ENCODE results near the gene PRCP. TPM values are rescaled to one million over a fixed set of nuclear protein-coding genes. Genes with fewer than 3 reads are reported as not detected.
"Not testable (repeated sequence)": the region's sequence is repeated elsewhere in the genome, so short reads cannot be mapped to it uniquely, and the experiment has no call there.

The PRCP gene
- polyA plus RNA-seq, result 100 to 1,000 TPM in 1 of 3 donors, 10 to 100 TPM in 2; 65.1 to 104 (median 80.0) TPM

GRCh38 chr11:82900277-82901164 lies at the start of gene PRCP:
PRCP (minus strand) TSS chr11:82900430; CDS start chr11:82900402, 28 bp downstream.
- Mint-ChIP-seq H3K27ac (peak within 1 kb of the TSS; percentile 93 to 100 (median 98)), H3K9me3 (no peaks in the 10 kb centered on the region), H3K4me1 (peaks cover 28 to 50% of the 10 kb centered on the region in 2 donors), H3K36me3 (peaks cover 0 to 3% (median 0%) of the 10 kb centered on the region in 3 donors), H3K4me3 (peak within 1 kb of the TSS; percentile 96 to 100 (median 98)), H3K27me3 (ENCODE audit: low read depth in 3 of 3) (peaks cover 8 to 13% (median 8%) of the 10 kb centered on the region in 3 donors)
- DNase-seq, result peak; percentile 90 to 93 (median 92)

DNA sequence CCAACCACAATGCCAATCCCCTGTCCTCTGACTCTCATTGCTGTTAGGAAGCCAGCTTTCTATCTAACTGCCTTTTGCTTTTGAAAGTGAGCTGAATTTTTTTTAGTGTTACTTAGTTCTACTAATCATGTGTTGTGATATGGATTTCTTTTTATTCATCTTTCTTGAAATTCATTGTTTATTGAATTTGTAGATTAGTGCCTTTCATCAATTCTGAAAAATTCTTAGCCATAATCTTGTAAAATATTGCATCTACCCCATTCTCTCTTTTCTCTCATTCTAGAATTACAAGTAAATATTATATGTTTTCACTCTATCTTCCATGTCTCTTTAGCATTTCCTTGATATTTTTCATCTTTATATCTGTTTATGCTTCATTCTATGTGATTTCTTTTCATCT lies 49.1 kb upstream of the PRCP start:
- peaks cover 24 to 50% (median 26%) of the 10 kb centered on the region in 3 donors for H3K36me3 Mint-ChIP-seq
- no peak overlapping the region for H3K27ac Mint-ChIP-seq

DNA sequence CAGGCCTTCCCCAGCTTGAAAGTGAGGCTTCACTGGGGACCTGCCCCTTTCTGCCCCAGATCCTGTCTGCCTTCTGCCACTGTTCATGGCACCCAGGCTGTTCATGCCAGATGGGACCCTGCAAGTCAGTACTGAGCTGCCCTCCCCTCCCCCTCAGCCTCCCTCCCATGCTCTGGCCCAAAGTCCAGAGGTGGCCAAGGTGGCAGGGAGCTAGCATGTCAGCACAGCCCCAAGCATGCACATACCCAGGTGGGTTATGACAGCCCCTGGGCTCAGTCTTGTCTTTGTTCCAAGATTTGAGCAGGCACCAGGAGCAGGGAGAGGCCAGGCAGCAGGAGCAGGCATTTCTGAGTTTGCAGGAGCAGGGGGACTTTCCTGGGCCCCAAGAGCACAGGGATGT lies 45.5 kb upstream of the PRCP start:
- peaks cover 4 to 16% (median 4%) of the 10 kb centered on the region in 3 donors for H3K36me3 Mint-ChIP-seq
- no peak overlapping the region for H3K4me3 Mint-ChIP-seq
- peaks cover 9 to 31% of the 10 kb centered on the region in 2 donors for H3K4me1 Mint-ChIP-seq
- peaks cover 5 to 16% (median 8%) of the 10 kb centered on the region in 6 donors for H3K9me3 Mint-ChIP-seq
- H3K27me3 Mint-ChIP-seq (ENCODE audit: low read depth in 3 of 3), result peaks cover 0 to 1% (median 0%) of the 10 kb centered on the region in 3 donors
- no peak for DNase-seq
- no peak overlapping the region for H3K27ac Mint-ChIP-seq

More for the DNA sequence above, 49.1 kb upstream of the PRCP start:
- no peak for DNase-seq
- peaks cover 0 to 7% (median 1%) of the 10 kb centered on the region in 3 donors for H3K27me3 Mint-ChIP-seq (ENCODE audit: low read depth in 3 of 3)
- H3K9me3 Mint-ChIP-seq, result peaks cover 37 to 46% (median 42%) of the 10 kb centered on the region in 6 donors
- peaks cover 2 to 17% of the 10 kb centered on the region in 2 donors for H3K4me1 Mint-ChIP-seq
- no peak overlapping the region for H3K4me3 Mint-ChIP-seq

- peaks cover 9 to 31% of the 10 kb centered on the region in 2 donors for H3K4me1 Mint-ChIP-seq
- H3K9me3 Mint-ChIP-seq, result peaks cover 0 to 11% (median 3%) of the 10 kb centered on the region in 6 donors
- DNase-seq; H3K27me3 Mint-ChIP-seq (ENCODE audit: low read depth in 3 of 3); H3K27ac Mint-ChIP-seq; H3K4me3 Mint-ChIP-seq: not testable (repeated sequence)
- H3K36me3 Mint-ChIP-seq, result peaks cover 4 to 20% (median 4%) of the 10 kb centered on the region in 3 donors
Measured at GRCh38 chr11:82945041-82945440, 44.8 kb upstream of the PRCP start.

DNA sequence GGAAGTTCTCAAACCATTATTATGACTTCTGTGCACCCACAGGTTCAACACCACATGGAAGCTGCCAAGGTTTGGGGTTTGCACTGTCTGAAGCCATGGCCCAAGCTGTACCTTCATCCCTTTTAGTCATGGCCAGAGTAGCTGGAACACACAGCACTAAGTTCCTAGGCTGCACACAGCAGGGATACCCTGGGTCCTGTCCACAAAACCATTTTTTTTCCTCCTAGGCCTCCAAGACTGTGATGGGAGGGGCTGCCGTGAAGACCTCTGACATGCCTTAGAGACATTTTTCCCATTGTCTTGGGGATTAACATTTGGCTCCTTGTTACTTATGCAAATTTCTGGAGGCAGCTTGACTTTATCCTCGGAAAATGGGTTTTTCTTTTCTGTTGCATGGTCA lies 44.0 kb upstream of the PRCP start:
- peaks cover 9 to 31% of the 10 kb centered on the region in 2 donors for H3K4me1 Mint-ChIP-seq
- peaks cover 0 to 5% (median 0%) of the 10 kb centered on the region in 6 donors for H3K9me3 Mint-ChIP-seq
- no peak overlapping the region for H3K4me3 Mint-ChIP-seq
- peaks cover 0 to 1% (median 0%) of the 10 kb centered on the region in 3 donors for H3K27me3 Mint-ChIP-seq (ENCODE audit: low read depth in 3 of 3)
- H3K36me3 Mint-ChIP-seq, result peaks cover 4 to 15% (median 4%) of the 10 kb centered on the region in 3 donors
- H3K27ac Mint-ChIP-seq, result no peak overlapping the region
- no peak for DNase-seq

- peak overlapping the region in 1 of 5 donors; percentile 14 for H3K4me3 Mint-ChIP-seq
- DNase-seq; H3K27me3 Mint-ChIP-seq (ENCODE audit: low read depth in 3 of 3); H3K9me3 Mint-ChIP-seq: not testable (repeated sequence)
- H3K36me3 Mint-ChIP-seq, result peaks cover 4 to 13% (median 4%) of the 10 kb centered on the region in 3 donors
- peaks cover 9 to 31% of the 10 kb centered on the region in 2 donors for H3K4me1 Mint-ChIP-seq
- peak overlapping the region in 1 of 6 donors; percentile 21 for H3K27ac Mint-ChIP-seq
Measured at GRCh38 chr11:82943430-82943829, 43.2 kb upstream of the PRCP start.

DNA sequence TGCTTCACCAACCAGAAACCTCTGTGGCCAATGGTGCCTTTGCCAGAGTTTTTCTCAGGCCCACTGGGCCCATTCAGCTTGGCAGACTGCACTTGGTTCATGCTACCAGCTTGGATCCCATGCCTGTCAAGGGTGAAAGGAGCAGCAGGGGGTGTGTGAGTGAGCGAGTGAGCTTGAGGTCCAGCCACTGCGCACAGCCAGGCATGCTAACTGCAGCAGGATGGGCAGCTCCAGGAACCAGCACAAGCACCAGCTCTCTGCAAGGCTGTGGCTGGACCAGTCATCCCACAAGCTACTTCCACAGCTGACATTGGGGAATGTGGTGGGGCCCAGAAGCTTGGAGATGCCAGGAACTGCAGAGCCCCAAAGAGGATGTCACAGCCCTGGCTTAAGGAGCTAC lies 42.1 kb upstream of the PRCP start:
- Mint-ChIP-seq H3K27me3 (ENCODE audit: low read depth in 3 of 3) (peaks cover 0 to 1% (median 0%) of the 10 kb centered on the region in 3 donors), H3K9me3 (peaks cover 0 to 3% (median 0%) of the 10 kb centered on the region in 6 donors), H3K4me1 (peaks cover 9 to 31% of the 10 kb centered on the region in 2 donors), H3K4me3 (no peak overlapping the region), H3K27ac (peak overlapping the region in 1 of 6 donors; percentile 24), H3K36me3 (peaks cover 4 to 9% (median 4%) of the 10 kb centered on the region in 3 donors)
- DNase-seq, result no peak

DNA sequence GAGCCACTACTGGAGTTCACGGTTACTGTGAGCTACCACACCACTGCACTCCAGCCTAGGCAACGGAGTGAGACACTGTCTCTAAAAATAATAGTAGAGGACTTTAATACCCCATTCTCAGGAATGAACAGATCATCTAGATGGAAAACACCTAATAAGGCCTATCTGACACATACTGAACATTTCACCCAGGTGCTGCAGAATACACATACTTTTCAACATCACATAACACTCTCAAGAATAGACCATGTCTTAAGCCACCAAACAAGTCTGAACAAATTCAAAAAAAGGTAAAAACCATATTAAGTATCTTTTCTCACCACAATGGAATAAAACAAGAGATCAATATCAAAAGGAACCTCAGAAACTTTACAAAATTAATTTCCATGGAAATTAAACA lies 39.2 kb upstream of the PRCP start:
- Mint-ChIP-seq H3K4me3 (no peak overlapping the region), H3K4me1 (peaks cover 9 to 25% of the 10 kb centered on the region in 2 donors), H3K27me3 (ENCODE audit: low read depth in 3 of 3) (peaks cover 0 to 2% (median 0%) of the 10 kb centered on the region in 3 donors), H3K36me3 (peaks cover 0 to 12% (median 4%) of the 10 kb centered on the region in 3 donors), H3K27ac (no peak overlapping the region), H3K9me3 (no peaks in the 10 kb centered on the region)
- DNase-seq, result no peak

GRCh38 chr11:82937554-82937953 lies 37.3 kb upstream of the PRCP start:
- H3K9me3 Mint-ChIP-seq, result no peaks in the 10 kb centered on the region
- peaks cover 0 to 2% (median 0%) of the 10 kb centered on the region in 3 donors for H3K27me3 Mint-ChIP-seq (ENCODE audit: low read depth in 3 of 3)
- no peak for DNase-seq
- no peak overlapping the region for H3K4me3 Mint-ChIP-seq
- no peak overlapping the region for H3K27ac Mint-ChIP-seq
- H3K36me3 Mint-ChIP-seq, result peaks cover 0 to 21% (median 4%) of the 10 kb centered on the region in 3 donors
- peaks cover 2 to 13% of the 10 kb centered on the region in 2 donors for H3K4me1 Mint-ChIP-seq

GRCh38 chr11:82936261-82936660 lies 36.0 kb upstream of the PRCP start:
- peaks cover 0 to 2% (median 0%) of the 10 kb centered on the region in 3 donors for H3K27me3 Mint-ChIP-seq (ENCODE audit: low read depth in 3 of 3)
- H3K27ac Mint-ChIP-seq, result peak overlapping the region in 1 of 6 donors; percentile 34
- H3K36me3 Mint-ChIP-seq, result peaks cover 0 to 28% (median 0%) of the 10 kb centered on the region in 3 donors
- H3K9me3 Mint-ChIP-seq, result no peaks in the 10 kb centered on the region
- H3K4me1 Mint-ChIP-seq, result peaks cover 4 to 10% of the 10 kb centered on the region in 2 donors
- DNase-seq, result no peak
- no peak overlapping the region for H3K4me3 Mint-ChIP-seq

DNA sequence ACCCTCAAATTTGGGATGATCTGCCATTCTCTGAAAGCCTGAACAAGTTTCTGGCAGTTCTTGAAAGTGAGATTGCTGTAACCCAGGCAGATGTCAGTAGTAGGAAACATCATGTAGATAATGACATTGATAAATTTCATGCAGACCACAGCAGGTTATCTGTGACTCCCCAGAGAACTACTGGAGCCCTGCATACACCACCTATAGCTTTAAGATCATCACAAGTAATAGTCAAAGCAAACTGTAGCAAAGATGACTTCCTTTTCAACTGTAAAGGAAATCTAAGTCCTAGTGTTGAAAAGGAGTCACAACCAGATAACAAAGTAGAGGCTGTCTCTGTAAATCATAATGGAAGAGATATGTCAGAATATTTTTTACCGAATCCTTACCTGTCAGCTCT lies 32.3 kb upstream of the PRCP start:
- no peak overlapping the region for H3K4me3 Mint-ChIP-seq
- no peaks in the 10 kb centered on the region for H3K9me3 Mint-ChIP-seq
- DNase-seq, result no peak
- peaks cover 0 to 19% (median 0%) of the 10 kb centered on the region in 3 donors for H3K36me3 Mint-ChIP-seq
- peaks cover 5 to 12% of the 10 kb centered on the region in 2 donors for H3K4me1 Mint-ChIP-seq
- peak overlapping the region in 1 of 6 donors; percentile 12 for H3K27ac Mint-ChIP-seq
- H3K27me3 Mint-ChIP-seq (ENCODE audit: low read depth in 3 of 3), result peaks cover 0 to 2% (median 0%) of the 10 kb centered on the region in 3 donors

DNA sequence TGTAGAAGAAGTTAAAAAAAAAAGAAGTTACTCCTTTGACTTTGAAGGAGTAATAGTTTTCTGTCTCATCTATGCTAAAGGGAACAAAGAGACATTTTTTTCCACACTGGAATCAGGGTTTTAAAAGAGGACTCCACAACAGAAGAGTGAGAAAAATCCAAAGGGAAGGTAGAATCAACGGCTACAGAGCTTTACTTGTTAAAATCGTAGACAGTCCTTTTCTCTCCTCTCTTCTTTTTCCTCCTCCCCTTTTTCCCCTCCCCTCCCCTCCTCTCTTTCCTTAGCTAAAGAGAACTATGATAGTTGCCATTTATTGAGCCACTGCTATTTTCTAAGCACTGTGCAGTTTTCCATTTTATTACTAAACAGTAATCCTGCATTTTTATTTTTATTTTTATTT lies 30.5 kb upstream of the PRCP start:
- Mint-ChIP-seq H3K4me1 (peaks cover 10 to 19% of the 10 kb centered on the region in 2 donors), H3K27me3 (ENCODE audit: low read depth in 3 of 3) (peaks cover 0 to 2% (median 0%) of the 10 kb centered on the region in 3 donors), H3K27ac (no peak overlapping the region), H3K4me3 (no peak overlapping the region), H3K9me3 (no peaks in the 10 kb centered on the region), H3K36me3 (peaks cover 0 to 16% (median 0%) of the 10 kb centered on the region in 3 donors)
- DNase-seq, result no peak

DNA sequence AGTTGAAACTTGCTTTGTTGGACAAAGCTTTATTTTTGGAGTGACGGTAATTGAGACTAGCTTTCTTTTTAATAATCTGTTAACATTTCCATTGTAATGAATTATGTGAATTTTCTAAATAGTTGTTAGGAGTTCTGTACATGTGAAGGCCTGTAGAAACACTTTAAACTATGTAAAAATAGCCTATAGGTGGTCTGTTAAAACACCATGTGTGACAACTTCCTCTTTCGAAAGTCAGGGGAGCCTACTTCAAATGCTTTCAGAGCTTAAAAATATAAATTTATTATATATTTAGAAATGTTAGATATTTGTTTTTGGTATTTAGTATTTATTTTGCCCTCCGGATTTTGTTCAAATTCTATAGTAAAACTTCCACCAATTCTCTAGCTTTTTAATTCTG lies 30.0 kb upstream of the PRCP start:
- H3K4me3 Mint-ChIP-seq, result no peak overlapping the region
- peaks cover 0 to 2% (median 0%) of the 10 kb centered on the region in 3 donors for H3K27me3 Mint-ChIP-seq (ENCODE audit: low read depth in 3 of 3)
- H3K27ac Mint-ChIP-seq, result no peak overlapping the region
- H3K36me3 Mint-ChIP-seq, result peaks cover 0 to 16% (median 0%) of the 10 kb centered on the region in 3 donors
- no peak for DNase-seq
- peaks cover 10 to 19% of the 10 kb centered on the region in 2 donors for H3K4me1 Mint-ChIP-seq
- H3K9me3 Mint-ChIP-seq, result no peaks in the 10 kb centered on the region

DNA sequence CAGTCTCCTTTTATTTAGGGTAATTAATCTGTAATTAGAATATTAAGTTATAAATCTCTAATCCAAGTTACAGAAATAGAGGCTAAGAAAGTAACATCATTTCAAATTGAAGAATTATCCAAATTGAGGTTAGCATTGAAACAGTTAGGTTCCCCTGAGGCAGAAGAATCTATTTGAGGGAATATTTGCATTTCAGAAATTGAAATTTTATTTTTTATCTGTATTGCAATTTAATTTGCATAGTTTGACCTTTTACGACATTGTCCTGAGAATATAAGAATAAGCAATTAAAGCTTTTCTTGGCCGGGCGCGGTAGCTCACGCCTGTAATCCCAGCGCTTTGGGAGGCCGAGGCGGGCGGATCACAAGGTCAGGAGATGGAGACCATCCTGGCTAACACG lies 28.9 kb upstream of the PRCP start:
- no peaks in the 10 kb centered on the region for H3K27me3 Mint-ChIP-seq (ENCODE audit: low read depth in 3 of 3)
- H3K36me3 Mint-ChIP-seq, result peaks cover 0 to 16% (median 0%) of the 10 kb centered on the region in 3 donors
- H3K4me3 Mint-ChIP-seq, result no peak overlapping the region
- H3K27ac Mint-ChIP-seq, result no peak overlapping the region
- H3K4me1 Mint-ChIP-seq, result peaks cover 10 to 19% of the 10 kb centered on the region in 2 donors
- no peak for DNase-seq
- no peaks in the 10 kb centered on the region for H3K9me3 Mint-ChIP-seq

Measured in immature natural killer cell (primary cell).